Measurements from ENCODE around the gene VEGFA.

DNA sequence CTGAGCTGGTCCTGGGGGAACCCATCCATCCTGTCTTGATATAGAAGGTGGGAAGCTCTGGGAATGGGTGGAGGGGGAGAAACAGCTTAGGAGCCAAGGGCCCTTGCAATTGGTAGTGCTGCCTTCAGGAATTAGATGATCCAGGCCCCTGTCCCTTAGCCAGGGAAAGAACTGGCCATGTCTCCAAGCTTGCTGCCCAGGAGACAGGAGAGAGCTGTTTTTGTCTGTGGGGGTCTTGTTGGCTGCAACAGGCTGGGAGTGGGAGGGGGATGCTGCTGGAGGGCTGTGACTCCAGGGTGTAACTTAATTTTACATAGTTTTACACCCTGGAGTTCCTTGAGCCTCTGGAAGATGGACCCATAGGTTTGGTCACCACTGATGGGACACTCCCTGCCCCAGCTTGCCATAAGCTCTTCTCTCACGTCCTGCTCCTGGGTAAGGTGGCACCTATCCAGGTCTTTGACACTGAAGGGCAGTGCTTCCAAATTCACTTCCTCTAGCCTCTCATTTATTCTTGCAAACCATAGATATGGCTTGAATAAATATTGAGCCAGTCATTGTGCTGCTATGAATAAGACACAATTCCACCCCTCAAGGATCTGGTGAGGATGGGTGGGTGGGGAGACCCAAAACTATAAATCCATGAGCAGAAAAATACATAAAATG lies 16.8 kb downstream of the VEGFA start:
- TF ChIP-seq GATA2 (IDR thresholded peaks at IDR 0.05; ENCODE audit: low read depth, low read length) (no peak), GATA3 (IDR thresholded peaks at IDR 0.05; ENCODE audit: low read depth, low read length) (no peak)
